H1 (cell line): ENCODE data around the gene NDRG4. TPM values are rescaled to one million over a fixed set of nuclear protein-coding genes. Genes with fewer than 3 reads are reported as not detected.

Experiments used
- EGR1 ChIP-seq: IDR thresholded peaks from 2 replicates; pipeline ENCODE4 v1.6.1; 2011; ENCODE audit warnings: low read depth, low read length, borderline replicate concordance
- RNF2 ChIP-seq: fragments of 200-900, 300-1000 bp; sonication (generic); IDR thresholded peaks from 2 replicates; pipeline ENCODE4 v1.7.1; 2016; ENCODE audit warnings: borderline replicate concordance, low read depth, mild to moderate bottlenecking, antibody characterized with exemption, low read length; ENCODE audit not compliant: poor library complexity, severe bottlenecking; ENCODE audit errors: missing control alignments
- SRF ChIP-seq: IDR thresholded peaks from 2 replicates; pipeline ENCODE4 v1.6.1; 2011; ENCODE audit warnings: mild to moderate bottlenecking, low read depth, low read length, moderate library complexity
- polyA plus RNA-seq, 7 experiments: library from polyadenylated mRNA; depleted of rRNA in 3 of 7; stranded (reverse) in 5 of 7; unstranded in 2 of 7; fragments of >200 nt in 5 of 7; fragments of 200-250 nt in 2 of 7; gene quantifications; 1 replicate in 5 of 7; 2 replicates in 1 of 7; 4 replicates in 1 of 7; pipeline versions ENCODE4 v1.2.1 to v1.2.3, GENCODE V29; 2011 to 2013; ENCODE audit warnings: missing spikeins in 2 of 7, mixed read lengths in 2 of 7
- total RNA-seq: library from RNA; stranded (reverse); fragmentation: NEBNext Ultra II Directional; extraction: Animal tissue kit (Norgen Biotek cat#: 25700); gene quantifications from 2 replicates; pipeline ENCODE4 v1.2.1, GENCODE V29; 2021
- TF ChIP-seq, protein P1 (sequence below): IDR thresholded peaks from 2 replicates; pipeline ENCODE4 v1.6.1; 2012; ENCODE audit warnings: inconsistent platforms

The NDRG4 gene
- total and polyA plus RNA-seq, 2 of the 8 experiments (the other 6 are each of a cell fraction or from before 2014, with no cell fraction given): 20.8 to 30.9 TPM

DNA sequence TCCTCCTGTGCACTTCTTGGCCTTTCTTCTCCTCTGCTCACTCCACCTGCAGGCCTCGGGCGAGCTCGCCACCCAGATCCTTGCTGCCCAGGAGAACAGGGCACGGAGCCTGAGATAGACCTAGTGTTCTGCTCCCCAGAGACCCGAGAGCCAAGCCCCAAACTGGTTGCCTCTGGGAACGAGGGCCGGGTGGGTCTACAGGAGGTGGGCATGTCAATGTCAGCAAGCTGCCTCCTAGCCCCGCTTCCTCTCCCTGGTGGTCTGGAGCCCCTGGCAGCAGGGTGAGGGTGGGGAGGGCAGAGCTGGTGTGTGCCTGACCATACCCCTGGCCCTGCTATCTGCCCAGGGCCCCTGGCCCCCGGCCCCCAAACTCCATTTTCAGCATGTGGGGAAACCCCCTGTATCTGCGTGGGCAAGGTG lies 841 bp upstream of the NDRG4 start (continued):
- TF ChIP-seq, protein P1, sequence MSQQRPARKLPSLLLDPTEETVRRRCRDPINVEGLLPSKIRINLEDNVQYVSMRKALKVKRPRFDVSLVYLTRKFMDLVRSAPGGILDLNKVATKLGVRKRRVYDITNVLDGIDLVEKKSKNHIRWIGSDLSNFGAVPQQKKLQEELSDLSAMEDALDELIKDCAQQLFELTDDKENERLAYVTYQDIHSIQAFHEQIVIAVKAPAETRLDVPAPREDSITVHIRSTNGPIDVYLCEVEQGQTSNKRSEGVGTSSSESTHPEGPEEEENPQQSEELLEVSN: no peak
- TF ChIP-seq RNF2 (no peak), EGR1 (no peak), SRF (no peak)
